HG02642 (cell line): ENCODE results near the gene NKX6-1.

Source experiments
- ATAC-seq: cut with Tn5 transposase; IDR thresholded peaks from one replicate; pipeline ENCODE4 v1.9.1; 2021; ENCODE audit warnings: mild to moderate bottlenecking; ENCODE audit not compliant: unreplicated experiment, poor library complexity

The NKX6-1 gene

DNA sequence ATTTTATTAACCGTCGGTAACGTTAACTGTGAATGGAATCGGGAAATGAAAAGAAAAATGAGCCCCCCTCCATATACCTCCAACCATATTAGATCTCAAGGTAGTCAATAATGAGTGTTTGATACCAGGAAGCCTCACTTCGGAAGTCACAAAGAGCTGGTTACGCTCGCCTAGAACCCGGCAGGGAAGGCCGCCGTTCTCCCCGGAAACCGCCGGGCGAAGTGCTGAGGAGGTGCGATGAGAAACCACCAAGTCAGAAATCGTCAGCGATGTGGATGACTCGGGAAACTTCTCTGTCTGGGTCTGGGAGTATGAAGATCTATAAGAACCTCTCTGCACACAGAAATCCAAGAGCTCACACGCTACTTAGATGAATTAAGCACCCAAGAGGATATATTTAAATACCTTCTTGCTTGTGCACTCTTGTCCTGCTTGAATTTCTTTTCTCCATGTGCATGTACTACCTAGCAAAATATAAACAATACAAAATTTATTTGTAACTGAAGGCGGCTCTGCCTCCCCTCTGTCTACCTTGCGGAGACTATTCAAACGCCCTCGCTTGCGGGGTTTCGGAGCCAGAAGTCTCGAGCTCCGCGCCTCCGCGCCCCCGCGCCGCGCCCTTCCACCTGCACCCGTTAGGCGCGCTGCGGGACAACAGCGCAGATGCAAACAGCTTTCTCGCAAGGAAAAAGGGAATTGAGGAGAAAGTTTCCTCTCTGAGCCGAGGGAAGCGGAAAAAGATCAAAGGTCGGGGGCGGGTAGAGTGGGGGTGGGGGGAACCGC is 17.8 kb downstream of the NKX6-1 start:
- no peak for ATAC-seq

DNA sequence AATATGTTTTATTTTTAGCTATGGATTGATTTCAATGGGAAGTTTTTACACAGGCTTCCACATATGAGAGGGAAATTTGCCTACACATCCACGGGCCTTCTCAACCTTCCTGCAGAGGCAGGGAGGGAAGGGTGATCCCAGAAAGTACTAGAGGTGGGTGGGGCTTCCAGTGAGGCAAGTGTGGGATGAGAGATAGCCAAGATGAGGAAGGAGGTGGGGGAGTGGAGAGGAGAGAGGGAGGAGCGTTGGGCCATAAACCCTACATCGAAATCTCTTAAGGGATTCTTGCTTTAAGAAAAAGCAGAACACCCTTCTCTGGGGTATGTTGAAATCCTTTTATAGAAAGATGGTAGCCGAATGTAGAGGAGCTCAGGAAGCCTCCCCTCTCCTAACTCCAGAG is 19.0 kb downstream of the NKX6-1 start:
- ATAC-seq, result no peak

GRCh38 chr4:84479663-84480062 is 19.4 kb downstream of the NKX6-1 start:
- no peak for ATAC-seq

- ATAC-seq, result no peak
Measured at GRCh38 chr4:84477738-84478137, 21.4 kb downstream of the NKX6-1 start.

DNA sequence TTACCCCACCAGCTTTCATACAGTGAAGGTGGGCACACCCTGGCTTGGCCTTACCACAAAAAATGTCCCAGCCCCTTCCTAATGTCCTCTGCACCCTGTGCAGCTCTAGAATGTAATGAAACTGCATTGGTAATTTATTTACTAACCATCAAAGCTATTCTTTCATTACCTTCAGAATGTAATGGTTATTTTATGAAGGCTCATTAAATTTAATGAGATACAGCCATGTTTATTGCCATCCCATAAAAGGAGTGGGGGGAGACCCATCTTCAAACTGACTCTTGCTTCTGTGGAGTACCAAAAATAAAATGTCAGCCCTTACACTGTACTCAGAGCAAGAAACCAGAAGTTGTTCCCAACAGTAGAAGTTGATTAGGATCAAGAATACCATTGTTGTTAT is 25.0 kb downstream of the NKX6-1 start:
- ATAC-seq, result no peak

- ATAC-seq, result no peak
Measured at GRCh38 chr4:84472154-84472553, 26.9 kb downstream of the NKX6-1 start.

DNA sequence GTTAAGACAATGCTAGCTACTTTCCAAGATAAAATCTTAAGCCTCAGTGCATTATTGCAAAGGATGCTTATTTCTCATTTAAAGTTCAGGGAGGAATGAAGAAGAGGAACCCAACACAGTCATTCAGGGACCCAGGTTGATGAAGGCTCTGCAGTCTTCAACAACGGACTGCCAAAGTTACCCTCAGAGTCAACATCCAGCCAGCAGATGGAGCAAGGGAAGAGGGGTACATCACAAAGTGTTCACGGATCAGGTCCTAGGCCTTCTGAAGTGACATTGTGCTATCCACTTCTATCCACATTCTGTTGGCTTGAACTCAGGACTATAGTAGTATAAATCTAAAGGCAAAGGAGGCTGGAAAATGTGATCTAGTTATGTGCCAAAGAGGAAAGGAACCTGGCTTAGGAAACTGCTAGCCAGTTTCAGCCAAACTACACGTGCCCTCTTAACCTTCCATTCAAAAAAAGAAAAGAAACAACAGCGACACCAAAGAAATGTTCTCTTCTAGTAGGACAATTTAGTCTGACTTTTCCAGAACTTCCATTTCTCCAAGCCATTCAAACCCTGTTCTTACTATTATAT is 28.8 kb downstream of the NKX6-1 start:
- ATAC-seq, result no peak

GRCh38 chr4:84467601-84468000 is 31.5 kb downstream of the NKX6-1 start:
- no peak for ATAC-seq

DNA sequence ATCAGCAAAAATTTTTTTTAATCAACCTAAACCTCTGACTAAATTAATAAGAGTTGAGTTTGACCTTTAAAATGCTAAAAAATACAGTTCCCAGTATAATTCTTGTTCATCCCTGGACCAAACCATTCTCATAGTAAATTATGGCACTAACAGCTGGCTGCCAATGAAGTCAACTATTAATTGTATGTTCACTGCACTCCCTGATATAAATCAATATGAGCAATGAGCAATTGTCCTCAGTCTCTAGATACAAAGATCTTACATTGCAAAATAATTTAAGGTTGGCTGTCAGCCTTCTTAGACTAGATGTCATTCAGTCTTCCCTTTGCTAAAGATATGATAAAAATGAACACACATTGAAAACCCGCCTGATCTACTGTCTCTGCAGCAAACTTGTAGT is 39.3 kb downstream of the NKX6-1 start:
- no peak for ATAC-seq

- ATAC-seq, result no peak
Measured at GRCh38 chr4:84456157-84456556, 42.9 kb downstream of the NKX6-1 start.

- ATAC-seq, result no peak
Measured at GRCh38 chr4:84455697-84456096, 43.4 kb downstream of the NKX6-1 start.

- ATAC-seq, result no peak
Measured at GRCh38 chr4:84451546-84451945, 47.5 kb downstream of the NKX6-1 start.

- ATAC-seq, result no peak
Measured at GRCh38 chr4:84443523-84443922, 55.6 kb downstream of the NKX6-1 start.

DNA sequence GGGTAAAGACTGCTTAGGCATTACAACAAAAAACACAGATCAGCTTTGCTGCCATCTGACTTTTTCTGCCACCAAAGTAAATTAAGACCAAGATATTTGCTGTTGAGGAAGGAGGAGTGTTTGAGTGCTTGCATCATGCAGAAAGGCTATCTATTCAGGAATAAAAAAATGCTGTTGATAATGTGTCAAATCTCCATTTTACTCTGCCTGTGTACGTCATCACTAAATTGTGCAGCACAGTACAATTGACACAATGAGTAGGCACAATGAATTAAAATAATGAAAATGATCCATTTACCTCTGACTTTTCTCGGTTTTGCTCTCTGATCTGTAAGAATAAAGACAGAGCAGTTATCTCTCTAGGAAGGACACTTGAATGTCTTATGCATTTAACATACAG is 56.3 kb downstream of the NKX6-1 start:
- ATAC-seq, result no peak
